Upper lobe of left lung (tissue), 6 donors: ENCODE results near the gene AGMO. TPM values are rescaled to one million over a fixed set of nuclear protein-coding genes. Genes with fewer than 3 reads are reported as not detected.

Experiments
- ATAC-seq, 2 donors: fragments of 200-7000 bp; cut with Tn5 transposase; one replicate each; pipeline ENCODE4 v1.9.1; 2022; ENCODE audit warnings: mild to moderate bottlenecking in 2 of 2, moderate library complexity in 2 of 2; ENCODE audit not compliant: low FRiP score in 2 of 2
- DNase-seq, 2 donors: peaks; one replicate each; pipeline ENCODE4 v3.0.0-alpha.2; 2019 to 2020
- H3K27ac ChIP-seq, 4 donors: fragments of 200-600 bp; sonication (generic); one replicate each; pipeline ENCODE4 v1.5.1; 2016 to 2019
- H3K27me3 ChIP-seq, 4 donors: fragments of 200-600 bp; sonication (generic); one replicate each; pipeline ENCODE4 v1.5.1; 2017 to 2019
- H3K36me3 ChIP-seq, 4 donors: fragments of 200-600 bp; sonication (generic); one replicate each; pipeline ENCODE4 v1.5.1; 2016 to 2019
- H3K4me1 ChIP-seq, 4 donors: fragments of 200-600 bp; sonication (generic); one replicate each; pipeline ENCODE4 v1.5.1; 2018 to 2019
- H3K4me3 ChIP-seq, 4 donors: fragments of 200-600 bp; sonication (generic); one replicate each; pipeline ENCODE4 v1.5.1; 2017 to 2019; ENCODE audit warnings: mild to moderate bottlenecking in 2 of 4, moderate library complexity in 1 of 4
- H3K9me3 ChIP-seq, 4 donors: fragments of 200-600 bp; sonication (generic); one replicate each; pipeline ENCODE4 v1.5.1; 2018 to 2019
- EP300 ChIP-seq, 4 donors: sonication (generic); formaldehyde crosslinking; IDR thresholded peaks; one replicate each; pipeline ENCODE4 v1.5.1; 2017; ENCODE audit warnings: antibody characterized with exemption in 4 of 4, control low read depth in 2 of 4
- POLR2A ChIP-seq, 4 donors: fragments of 450-650 bp; IDR thresholded peaks; one replicate each; pipeline ENCODE4 v1.5.1; 2016 to 2017; ENCODE audit warnings: antibody characterized with exemption in 4 of 4, mild to moderate bottlenecking in 2 of 4
- POLR2AphosphoS5 ChIP-seq, 2 donors: sonication (generic); formaldehyde crosslinking; IDR thresholded peaks; one replicate each; pipeline ENCODE4 v1.5.1; 2017; ENCODE audit warnings: antibody characterized with exemption in 2 of 2
- WGBS, 2 donors: methylation state at CpG; one replicate each; pipeline ENCODE4 v1.1.5; 2017 to 2018; 5-methylcytosine and 5-hydroxymethylcytosine counted together
- total RNA-seq, 6 donors: library from RNA; depleted of rRNA in 4 of 6; stranded (reverse); fragments of >200 nt in 4 of 6; gene quantifications; one replicate each; pipeline versions ENCODE4 v1.1.0 to v1.2.1, GENCODE V29; 2016 to 2021
- TF ChIP-seq, protein P1 (sequence below), 6 experiments: fragments of 450-650 bp in 4 of 6; fragments of 200-600 bp in 2 of 6; sonication (generic) in 2 of 6; IDR thresholded peaks; one replicate each; pipeline ENCODE4 v1.5.1; 2016 to 2019; ENCODE audit warnings: antibody characterized with exemption in 6 of 6
- donor health status: DM: no; HTN: no; CAD: no; lungs with moderate emphysema.
- donor health status: DM: no; HTN: yes; CAD: no; lungs with severe emphysema.

AGMO gene
- total RNA-seq, 6 donors from 2014 or later = 0.17 to 3.0 (median 0.20) TPM; not detected in 3

DNA sequence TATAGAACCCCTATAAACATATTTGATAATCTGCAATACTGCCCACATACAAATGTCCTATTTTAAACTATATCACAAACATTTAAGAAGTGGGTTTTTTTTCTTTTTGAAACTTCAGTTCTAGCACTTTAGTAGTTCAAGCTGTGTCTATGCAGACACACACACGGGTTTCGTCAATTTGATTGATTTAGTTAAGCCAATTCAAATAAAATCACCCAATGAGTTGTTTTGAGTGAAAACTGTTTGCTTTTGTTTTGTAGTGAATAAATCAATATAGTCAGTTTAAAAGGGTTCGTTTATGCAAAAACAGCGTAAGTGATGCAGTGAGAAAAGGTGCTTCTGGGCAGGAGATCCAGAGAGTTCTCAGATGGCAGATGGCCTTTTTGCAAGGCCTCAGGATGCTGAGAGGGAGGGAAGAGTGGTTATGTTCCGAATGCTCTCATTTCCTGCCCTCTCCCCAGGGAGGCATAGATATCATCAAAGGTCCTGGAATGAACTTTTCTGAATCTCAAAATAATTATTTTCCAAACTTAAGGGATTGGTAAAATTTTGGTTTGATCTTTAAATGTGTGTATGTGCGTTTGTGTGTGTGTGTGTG is 102.7 kb downstream of the AGMO start:
- H3K9me3 ChIP-seq = no peaks in the 10 kb centered on the region
- ATAC-seq = peak in 1 of 2 donors; percentile 69
- TF ChIP-seq POLR2A (IDR thresholded peaks at IDR 0.05) (no peak), EP300 (IDR thresholded peaks at IDR 0.05) (no peak), POLR2AphosphoS5 (IDR thresholded peaks at IDR 0.05) (no peak)
- TF ChIP-seq, protein P1, sequence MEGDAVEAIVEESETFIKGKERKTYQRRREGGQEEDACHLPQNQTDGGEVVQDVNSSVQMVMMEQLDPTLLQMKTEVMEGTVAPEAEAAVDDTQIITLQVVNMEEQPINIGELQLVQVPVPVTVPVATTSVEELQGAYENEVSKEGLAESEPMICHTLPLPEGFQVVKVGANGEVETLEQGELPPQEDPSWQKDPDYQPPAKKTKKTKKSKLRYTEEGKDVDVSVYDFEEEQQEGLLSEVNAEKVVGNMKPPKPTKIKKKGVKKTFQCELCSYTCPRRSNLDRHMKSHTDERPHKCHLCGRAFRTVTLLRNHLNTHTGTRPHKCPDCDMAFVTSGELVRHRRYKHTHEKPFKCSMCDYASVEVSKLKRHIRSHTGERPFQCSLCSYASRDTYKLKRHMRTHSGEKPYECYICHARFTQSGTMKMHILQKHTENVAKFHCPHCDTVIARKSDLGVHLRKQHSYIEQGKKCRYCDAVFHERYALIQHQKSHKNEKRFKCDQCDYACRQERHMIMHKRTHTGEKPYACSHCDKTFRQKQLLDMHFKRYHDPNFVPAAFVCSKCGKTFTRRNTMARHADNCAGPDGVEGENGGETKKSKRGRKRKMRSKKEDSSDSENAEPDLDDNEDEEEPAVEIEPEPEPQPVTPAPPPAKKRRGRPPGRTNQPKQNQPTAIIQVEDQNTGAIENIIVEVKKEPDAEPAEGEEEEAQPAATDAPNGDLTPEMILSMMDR (IDR thresholded peaks at IDR 0.05) = no peak
- H3K27ac ChIP-seq = no peak overlapping the region
- WGBS, 2 donors = 59 to 77% methylated on average over 6 of the region's 6 CpGs
- H3K36me3 ChIP-seq = no peaks in the 10 kb centered on the region
- H3K27me3 ChIP-seq = no peaks in the 10 kb centered on the region
- no peak for DNase-seq
- no peaks in the 10 kb centered on the region for H3K4me1 ChIP-seq
- no peak overlapping the region for H3K4me3 ChIP-seq

DNA sequence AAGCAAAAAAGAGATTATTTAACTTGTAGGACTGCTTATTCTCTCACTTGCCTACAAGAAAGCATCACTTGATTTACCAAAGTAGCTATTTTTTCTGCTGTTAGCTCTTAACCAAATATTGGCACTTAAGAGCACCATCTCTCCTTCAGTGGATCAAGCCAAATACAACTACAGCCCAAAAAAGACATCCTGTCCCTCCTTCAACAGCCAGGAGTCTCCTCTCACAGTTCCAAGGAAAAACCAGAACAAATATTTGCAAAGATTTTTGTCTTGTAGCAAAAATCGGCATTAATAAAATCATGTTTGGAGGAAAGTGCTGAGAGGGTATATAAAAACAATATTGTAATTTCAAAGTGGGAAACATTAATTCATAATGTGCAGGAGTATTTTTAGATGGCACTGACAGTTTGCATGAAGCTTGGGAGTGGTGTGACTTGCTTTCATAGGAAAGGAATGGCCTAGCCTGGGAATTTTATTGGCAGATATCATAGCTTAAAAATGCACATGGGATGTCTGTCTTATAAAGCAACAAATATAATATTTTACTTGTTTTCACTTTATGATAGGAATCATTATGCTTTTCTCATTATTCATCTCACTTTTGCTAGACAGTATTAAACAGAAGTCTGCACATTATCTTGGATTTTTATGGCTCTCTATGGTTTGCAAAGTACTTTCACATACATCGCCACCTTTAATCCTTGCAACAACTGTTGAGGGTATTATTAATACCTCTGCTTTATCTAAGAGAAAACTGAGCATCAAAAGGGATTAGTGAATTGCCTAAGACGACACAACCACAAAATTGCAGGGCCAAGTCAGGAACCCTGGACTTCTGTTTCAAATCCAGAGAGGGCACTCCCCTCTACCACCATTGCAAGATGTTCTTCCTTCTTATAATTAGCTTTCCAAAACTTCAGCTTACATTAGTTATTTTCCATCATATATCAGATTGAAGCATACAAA is 103.5 kb downstream of the AGMO start:
- ATAC-seq (no peak), DNase-seq (no peak)
- no peak overlapping the region for H3K27ac ChIP-seq
- H3K27me3 ChIP-seq = no peaks in the 10 kb centered on the region
- TF ChIP-seq POLR2AphosphoS5 (IDR thresholded peaks at IDR 0.05) (no peak), POLR2A (IDR thresholded peaks at IDR 0.05) (no peak), EP300 (IDR thresholded peaks at IDR 0.05) (no peak)
- TF ChIP-seq, protein P1 (IDR thresholded peaks at IDR 0.05) = no peak
- no peaks in the 10 kb centered on the region for H3K9me3 ChIP-seq
- WGBS, 2 donors = 77% methylated on average over 3 of the region's 3 CpGs
- H3K4me1 ChIP-seq = no peaks in the 10 kb centered on the region
- no peak overlapping the region for H3K4me3 ChIP-seq
- H3K36me3 ChIP-seq = no peaks in the 10 kb centered on the region

DNA sequence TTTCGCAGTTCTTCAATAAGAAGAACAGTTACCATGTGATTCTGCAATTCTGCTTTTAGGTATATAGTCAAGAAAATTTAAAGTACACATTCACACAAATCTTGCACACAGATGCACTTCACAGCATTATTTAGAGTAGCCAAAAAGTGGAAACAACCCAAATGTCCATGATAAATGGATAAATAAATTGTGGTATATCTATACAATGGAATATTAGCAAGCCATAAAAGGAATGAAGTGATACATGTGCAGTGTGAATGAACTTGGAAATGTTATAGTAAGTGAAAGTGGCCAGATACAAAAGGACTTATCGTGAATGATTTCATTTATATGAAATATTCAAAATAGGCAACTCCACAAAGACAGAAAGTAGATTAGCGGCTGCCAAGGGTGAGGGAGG is 109.1 kb downstream of the AGMO start:
- no peak overlapping the region for H3K27ac ChIP-seq
- H3K36me3 ChIP-seq = no peaks in the 10 kb centered on the region
- WGBS, 2 donors = 87 to 90% methylated on average over 3 of the region's 3 CpGs
- DNase-seq (no peak), ATAC-seq (no peak)
- no peaks in the 10 kb centered on the region for H3K9me3 ChIP-seq
- H3K4me3 ChIP-seq = no peak overlapping the region
- TF ChIP-seq, protein P1 (IDR thresholded peaks at IDR 0.05) = no peak
- TF ChIP-seq EP300 (IDR thresholded peaks at IDR 0.05) (no peak), POLR2A (IDR thresholded peaks at IDR 0.05) (no peak), POLR2AphosphoS5 (IDR thresholded peaks at IDR 0.05) (no peak)
- H3K4me1 ChIP-seq = no peaks in the 10 kb centered on the region
- no peaks in the 10 kb centered on the region for H3K27me3 ChIP-seq

DNA sequence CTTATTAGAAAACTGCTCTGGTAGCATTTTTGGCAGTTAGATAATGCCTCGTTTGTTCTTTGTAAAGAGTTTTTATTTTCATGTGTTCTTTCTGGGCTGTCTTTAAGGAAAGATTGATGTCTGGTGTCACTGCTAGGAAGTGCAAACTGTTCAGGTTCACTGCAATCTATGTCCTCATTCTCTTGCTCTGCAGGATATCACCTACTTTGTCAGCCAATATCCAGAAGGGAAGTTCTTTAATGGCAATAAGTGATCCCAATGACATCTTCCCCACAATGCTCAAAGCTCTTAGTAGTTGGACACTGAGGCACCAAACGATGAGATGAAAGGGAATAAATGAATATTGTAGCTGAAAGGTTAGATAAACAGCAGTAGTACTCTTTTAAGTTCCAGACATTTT is 115.1 kb downstream of the AGMO start:
- no peaks in the 10 kb centered on the region for H3K27me3 ChIP-seq
- WGBS, 2 donors = 28 to 53% methylated on average over 2 of the region's 2 CpGs
- H3K36me3 ChIP-seq = no peaks in the 10 kb centered on the region
- no peak for DNase-seq
- H3K27ac ChIP-seq = no peak overlapping the region
- ATAC-seq = no peak
- H3K4me1 ChIP-seq = no peaks in the 10 kb centered on the region
- TF ChIP-seq EP300 (IDR thresholded peaks at IDR 0.05) (no peak), POLR2AphosphoS5 (IDR thresholded peaks at IDR 0.05) (no peak), POLR2A (IDR thresholded peaks at IDR 0.05) (no peak)
- TF ChIP-seq, protein P1 (IDR thresholded peaks at IDR 0.05) = no peak
- H3K4me3 ChIP-seq = no peak overlapping the region
- H3K9me3 ChIP-seq = no peaks in the 10 kb centered on the region
